Mammary epithelial cell (primary cell): ENCODE data around the gene IFIT2.

Source experiments
- CTCF ChIP-seq, 2 donors: IDR thresholded peaks in 1 of 2; conservative IDR thresholded peaks in 1 of 2; 2 replicates each; pipeline ENCODE4 v1.5.1; 2011 to 2012; ENCODE audit warnings: inconsistent platforms in 2 of 2, low read length in 2 of 2, mild to moderate bottlenecking in 2 of 2, control low read depth in 1 of 2, low read depth in 1 of 2; ENCODE audit not compliant: insufficient read depth in 1 of 2; ENCODE audit errors: extremely low read depth in 1 of 2
- EZH2 ChIP-seq: IDR thresholded peaks from 2 replicates; pipeline ENCODE4 v1.6.1; 2012; ENCODE audit warnings: low read length, inconsistent platforms, borderline replicate concordance

- no peak for TF ChIP-seq EZH2
- no peak for TF ChIP-seq CTCF (conservative IDR thresholded peaks at IDR 0.05 in 1 of 2, IDR thresholded peaks at IDR 0.05 in 1 of 2; ENCODE audit: extremely low read depth in 1 of 2, insufficient read depth in 1 of 2, low read depth in 1 of 2, low read length in 2 of 2)
Measured at GRCh38 chr10:89280508-89280907, 21.3 kb upstream of the IFIT2 start.
